Effector memory CD8-positive, alpha-beta T cell (primary cell): Measurements from ENCODE around the gene DNAJB8.

ENCODE experiments used
- ATAC-seq: fragments of 150-1000 bp; cut with Tn5 transposase; replicated peaks from 2 replicates; pipeline ENCODE4 v1.10.0; 2021; ENCODE audit warnings: mild to moderate bottlenecking, moderate library complexity
- DNase-seq, 3 experiments: peaks; one replicate each; pipeline ENCODE4 v3.0.0; 2021
- H3K27ac Mint-ChIP-seq, 2 donors: one replicate each; pipeline ENCODE4 v1.8.0; 2022; ENCODE audit warnings: mild to moderate bottlenecking in 2 of 2, mixed read lengths in 2 of 2, moderate library complexity in 2 of 2
- H3K27me3 Mint-ChIP-seq, 2 donors: one replicate each; pipeline ENCODE4 v1.8.0; 2022; ENCODE audit warnings: mixed read lengths in 2 of 2
- H3K36me3 Mint-ChIP-seq: one replicate; pipeline ENCODE4 v1.8.0; 2022; ENCODE audit warnings: mild to moderate bottlenecking, moderate library complexity, mixed read lengths; ENCODE audit not compliant: insufficient read depth
- H3K4me1 Mint-ChIP-seq, 2 donors: one replicate each; pipeline ENCODE4 v1.8.0; 2022; ENCODE audit warnings: low read depth in 2 of 2, mixed read lengths in 2 of 2
- H3K4me3 Mint-ChIP-seq, 2 donors: one replicate each; pipeline ENCODE4 v1.8.0; 2022; ENCODE audit warnings: mild to moderate bottlenecking in 2 of 2, mixed read lengths in 2 of 2, moderate library complexity in 2 of 2
- H3K9me3 Mint-ChIP-seq, 2 donors: one replicate each; pipeline ENCODE4 v1.8.0; 2022; ENCODE audit warnings: mixed read lengths in 2 of 2

Gene DNAJB8

GRCh38 chr3:128415773-128416577 lies 50.7 kb downstream of the DNAJB8 start:
- no peaks in the 10 kb centered on the region for H3K9me3 Mint-ChIP-seq
- DNase-seq: no peak
- H3K4me3 Mint-ChIP-seq: no peak overlapping the region
- no peaks in the 10 kb centered on the region for H3K27me3 Mint-ChIP-seq
- ATAC-seq: no peak
- no peak overlapping the region for H3K27ac Mint-ChIP-seq
- H3K36me3 Mint-ChIP-seq: no peaks in the 10 kb centered on the region
- peaks cover 0 to 2% of the 10 kb centered on the region in 2 donors for H3K4me1 Mint-ChIP-seq

- Mint-ChIP-seq H3K4me1 (peaks cover 0 to 2% of the 10 kb centered on the region in 2 donors), H3K27ac (no peak overlapping the region), H3K9me3 (no peaks in the 10 kb centered on the region), H3K4me3 (no peak overlapping the region), H3K27me3 (no peaks in the 10 kb centered on the region), H3K36me3 (no peaks in the 10 kb centered on the region)
- DNase-seq (no peak), ATAC-seq (no peak)
Observed at GRCh38 chr3:128415200-128415772, 51.4 kb downstream of the DNAJB8 start.

GRCh38 chr3:128413413-128414205 lies 53.1 kb downstream of the DNAJB8 start:
- H3K27ac Mint-ChIP-seq: no peak overlapping the region
- H3K9me3 Mint-ChIP-seq: no peaks in the 10 kb centered on the region
- no peaks in the 10 kb centered on the region for H3K27me3 Mint-ChIP-seq
- H3K36me3 Mint-ChIP-seq: no peaks in the 10 kb centered on the region
- no peak for DNase-seq
- no peak for ATAC-seq
- no peak overlapping the region for H3K4me3 Mint-ChIP-seq
- H3K4me1 Mint-ChIP-seq: peaks cover 0 to 2% of the 10 kb centered on the region in 2 donors

- peaks cover 0 to 2% of the 10 kb centered on the region in 2 donors for H3K4me1 Mint-ChIP-seq
- ATAC-seq: no peak
- H3K27ac Mint-ChIP-seq: no peak overlapping the region
- no peaks in the 10 kb centered on the region for H3K27me3 Mint-ChIP-seq
- H3K36me3 Mint-ChIP-seq: no peaks in the 10 kb centered on the region
- no peak overlapping the region for H3K4me3 Mint-ChIP-seq
- H3K9me3 Mint-ChIP-seq: no peaks in the 10 kb centered on the region
- no peak for DNase-seq
Observed at GRCh38 chr3:128413003-128413370, 53.7 kb downstream of the DNAJB8 start.
